Right lobe of liver (tissue), 6 donors: Measurements from ENCODE around the gene HOXB4. TPM values are rescaled to one million over a fixed set of nuclear protein-coding genes. Genes with fewer than 3 reads are reported as not detected.

ENCODE experiments used
- ATAC-seq, 4 donors: fragments of 200-7000 bp; cut with Tn5 transposase; one replicate each; pipeline ENCODE4 v1.9.1; 2020; ENCODE audit warnings: mild to moderate bottlenecking in 4 of 4, moderate library complexity in 4 of 4
- DNase-seq, 3 donors: peaks; one replicate each; pipeline ENCODE4 v3.0.0-alpha.2; 2020
- H3K27ac ChIP-seq, 3 donors: fragments of 200-600 bp; one replicate each; pipeline ENCODE4 v1.8.0; 2022
- H3K27me3 ChIP-seq, 2 donors: fragments of 200-600 bp; one replicate each; pipeline ENCODE4 v1.8.0; 2022
- H3K36me3 ChIP-seq, 4 donors: fragments of 200-600 bp; sonication (generic) in 1 of 4; one replicate each; pipeline versions ENCODE4 v1.5.1 to v1.8.0; 2017 to 2022; ENCODE audit warnings: control low read depth in 1 of 4
- H3K4me1 ChIP-seq, 4 donors: fragments of 200-600 bp; sonication (generic) in 1 of 4; one replicate each; pipeline versions ENCODE4 v1.5.1 to v1.8.0; 2017 to 2022; ENCODE audit warnings: control low read depth in 1 of 4
- H3K4me3 ChIP-seq, 3 donors: fragments of 200-600 bp; one replicate each; pipeline ENCODE4 v1.8.0; 2022
- H3K9me3 ChIP-seq, 4 donors: fragments of 200-600 bp; sonication (generic) in 1 of 4; one replicate each; pipeline versions ENCODE4 v1.5.1 to v1.8.0; 2017 to 2022; ENCODE audit warnings: control low read depth in 1 of 4
- POLR2A ChIP-seq: fragments of 450-650 bp; IDR thresholded peaks from one replicate; pipeline ENCODE4 v1.6.1; 2017; ENCODE audit warnings: antibody characterized with exemption, mild to moderate bottlenecking
- WGBS: methylation state at CpG from one replicate; pipeline ENCODE4 v1.1.6; 2018; ENCODE audit warnings: low coverage, low lambda C conversion rate; ENCODE audit not compliant: insufficient coverage; ENCODE audit errors: missing lambda C conversion rate; 5-methylcytosine and 5-hydroxymethylcytosine counted together
- intact Hi-C, 2 donors: fragments of 100-400 bp; cut with DNase I; formaldehyde crosslinking; loops; one replicate each; pipeline versions ENCODE4 v1.11.2 to v1.14.1; 2022
- total RNA-seq, 6 experiments: library from RNA; depleted of rRNA in 2 of 6; stranded (reverse); fragments of >200 nt in 2 of 6; fragmentation: NEBNext Ultra II Directional in 3 of 6; extraction: Animal tissue kit (Norgen Biotek cat#: 25700) in 3 of 6; gene quantifications; one replicate each; pipeline versions ENCODE4 v1.1.0 to v1.2.4, GENCODE V29; 2016 to 2023
- TF ChIP-seq, protein P1 (sequence below), 4 donors: fragments of 200-600 bp in 3 of 4; fragments of 450-650 bp in 1 of 4; IDR thresholded peaks; one replicate each; pipeline versions ENCODE4 v1.5.1 to v1.8.0; 2016 to 2022; ENCODE audit warnings: antibody characterized with exemption in 4 of 4, mild to moderate bottlenecking in 2 of 4
- donor health status: DM: no; HTN: yes; CAD: no.
- donor health status: DM: no; HTN: no; CAD: no.
- donor health status: DM: no; HTN: no; CAD: no.
- donor health status: DM: no; HTN: yes; CAD: no.
- donor health status: DM: no; HTN: yes; CAD: no.

The HOXB4 gene
- total RNA-seq, 6 experiments from 2014 or later: 0.31 to 1.1 (median 0.68) TPM

DNA sequence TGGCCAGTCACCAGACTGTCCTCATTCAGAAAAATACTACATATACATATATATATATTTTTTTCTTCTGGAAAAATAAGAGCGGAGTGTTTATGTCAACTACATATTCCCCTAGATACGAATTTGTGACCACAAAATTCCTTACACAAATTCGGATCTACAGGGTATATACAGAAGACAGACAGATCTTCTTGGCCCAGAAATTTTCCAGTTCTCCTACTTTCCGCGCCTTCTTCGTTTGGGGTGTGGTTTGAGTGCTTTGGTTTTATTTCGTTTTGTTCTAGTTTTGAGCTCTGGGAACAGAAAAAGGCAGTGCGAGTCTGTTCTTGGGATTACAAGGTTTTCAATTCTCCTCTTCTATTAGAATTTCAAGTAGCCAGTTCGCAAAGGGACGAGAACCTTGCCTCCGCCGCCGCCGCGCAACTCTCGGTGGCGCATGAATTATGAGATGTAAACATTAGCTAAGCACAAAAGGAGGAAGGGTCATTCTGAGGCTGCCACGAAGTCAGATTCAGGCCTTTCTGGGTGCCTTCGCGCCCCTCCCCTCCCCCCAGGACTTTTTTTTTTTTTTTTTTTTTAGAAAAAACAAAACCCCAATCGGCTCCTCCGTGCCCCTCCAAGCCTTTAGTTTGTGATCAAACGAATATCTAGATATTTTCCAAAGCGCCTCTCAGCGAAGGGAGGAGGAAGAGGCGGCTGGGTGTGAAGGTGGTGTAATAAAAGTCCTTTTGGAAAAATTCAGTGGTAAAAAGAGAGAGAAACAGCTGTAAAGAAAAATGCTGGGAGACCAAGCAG, 1.8 kb upstream of the HOXB4 start:
- peak overlapping the region; percentile 77 to 91 (median 78) for H3K27ac ChIP-seq
- 9% methylated on average over 26 of the region's 26 CpGs for WGBS
- ATAC-seq: no peak
- TF ChIP-seq, protein P1, sequence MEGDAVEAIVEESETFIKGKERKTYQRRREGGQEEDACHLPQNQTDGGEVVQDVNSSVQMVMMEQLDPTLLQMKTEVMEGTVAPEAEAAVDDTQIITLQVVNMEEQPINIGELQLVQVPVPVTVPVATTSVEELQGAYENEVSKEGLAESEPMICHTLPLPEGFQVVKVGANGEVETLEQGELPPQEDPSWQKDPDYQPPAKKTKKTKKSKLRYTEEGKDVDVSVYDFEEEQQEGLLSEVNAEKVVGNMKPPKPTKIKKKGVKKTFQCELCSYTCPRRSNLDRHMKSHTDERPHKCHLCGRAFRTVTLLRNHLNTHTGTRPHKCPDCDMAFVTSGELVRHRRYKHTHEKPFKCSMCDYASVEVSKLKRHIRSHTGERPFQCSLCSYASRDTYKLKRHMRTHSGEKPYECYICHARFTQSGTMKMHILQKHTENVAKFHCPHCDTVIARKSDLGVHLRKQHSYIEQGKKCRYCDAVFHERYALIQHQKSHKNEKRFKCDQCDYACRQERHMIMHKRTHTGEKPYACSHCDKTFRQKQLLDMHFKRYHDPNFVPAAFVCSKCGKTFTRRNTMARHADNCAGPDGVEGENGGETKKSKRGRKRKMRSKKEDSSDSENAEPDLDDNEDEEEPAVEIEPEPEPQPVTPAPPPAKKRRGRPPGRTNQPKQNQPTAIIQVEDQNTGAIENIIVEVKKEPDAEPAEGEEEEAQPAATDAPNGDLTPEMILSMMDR (IDR thresholded peaks at IDR 0.05): no peak
- TF ChIP-seq POLR2A: no peak
- H3K9me3 ChIP-seq: no peaks in the 10 kb centered on the region
- no peak for DNase-seq
- H3K36me3 ChIP-seq: no peaks in the 10 kb centered on the region
- H3K4me3 ChIP-seq: peak overlapping the region in 1 of 3 donors; percentile 41
- H3K4me1 ChIP-seq: peaks cover 0 to 7% (median 0%) of the 10 kb centered on the region in 4 donors
- intact Hi-C loops: no loop called here
- H3K27me3 ChIP-seq: peaks cover 0 to 54% of the 10 kb centered on the region in 2 donors

DNA sequence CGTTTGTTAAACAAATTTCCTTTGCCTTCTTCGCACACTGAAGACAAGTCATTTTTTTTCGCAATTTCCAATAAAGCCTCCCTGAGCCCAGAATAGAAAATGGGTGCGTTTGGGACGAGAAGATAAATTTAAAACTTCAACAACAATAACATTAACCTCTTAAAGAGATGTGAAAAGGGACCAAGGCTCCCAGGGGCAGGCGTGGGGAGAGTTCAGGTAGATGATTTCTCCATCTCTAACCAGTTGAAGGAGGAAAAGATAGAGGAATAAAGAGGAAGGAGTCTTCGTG, 1.3 kb upstream of the HOXB4 start:
- Histone ChIP-seq H3K36me3 (no peaks in the 10 kb centered on the region), H3K4me3 (no peak overlapping the region), H3K9me3 (no peaks in the 10 kb centered on the region), H3K4me1 (peaks cover 0 to 7% (median 0%) of the 10 kb centered on the region in 4 donors), H3K27ac (peak overlapping the region; percentile 77 to 91 (median 78)), H3K27me3 (peaks cover 0 to 54% of the 10 kb centered on the region in 2 donors)
- ATAC-seq (no peak), DNase-seq (no peak)
- WGBS: 5% methylated on average over 7 of the region's 7 CpGs
- intact Hi-C loops: no loop called here
- TF ChIP-seq, protein P1 (IDR thresholded peaks at IDR 0.05): no peak
- TF ChIP-seq POLR2A: no peak

DNA sequence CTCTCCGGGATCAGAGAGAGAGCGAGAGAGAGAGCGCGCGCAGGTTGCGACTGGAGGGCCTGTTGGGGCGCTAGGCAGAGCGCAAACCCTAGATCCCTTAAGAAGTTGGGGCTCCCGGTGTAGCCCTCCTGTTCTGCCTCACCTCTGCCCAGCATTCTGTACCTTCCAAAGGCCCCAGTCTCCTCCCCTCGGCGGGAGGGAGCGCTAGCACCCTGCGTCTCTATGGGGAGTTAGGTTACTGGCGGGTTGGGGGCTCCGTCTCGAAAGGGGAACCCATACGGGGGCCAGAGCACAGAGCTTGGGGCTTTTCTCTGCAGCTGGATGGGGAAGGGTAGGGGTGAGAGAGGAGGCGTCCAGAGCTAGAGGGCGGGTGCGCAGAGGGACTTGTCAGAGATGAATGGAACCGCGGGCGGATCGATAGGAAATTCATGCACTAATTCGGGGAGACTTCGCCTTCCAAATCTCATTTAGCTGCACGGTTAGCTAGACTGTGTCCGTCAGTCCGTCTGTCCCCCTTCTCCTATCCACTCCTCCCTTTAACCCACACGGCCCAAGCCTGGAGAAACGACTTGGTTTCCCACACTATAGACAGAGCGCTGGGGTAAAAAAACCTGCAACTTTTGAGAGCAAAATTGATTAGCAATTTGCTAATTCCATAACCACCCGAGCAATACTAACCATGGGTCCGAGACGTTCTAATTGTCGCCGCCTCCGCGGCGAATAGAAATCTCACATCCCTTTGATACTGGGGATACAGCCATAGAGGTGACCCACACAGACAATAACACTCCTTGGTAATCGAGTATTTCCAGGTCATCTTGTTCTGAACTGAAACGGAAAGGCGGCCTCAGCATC, 693 bp upstream of the HOXB4 start:
- Histone ChIP-seq H3K4me3 (peak overlapping the region; percentile 27 to 46 (median 36)), H3K27ac (peak overlapping the region; percentile 63 to 91 (median 78)), H3K36me3 (no peaks in the 10 kb centered on the region), H3K9me3 (no peaks in the 10 kb centered on the region), H3K4me1 (peaks cover 0 to 7% (median 0%) of the 10 kb centered on the region in 4 donors), H3K27me3 (peaks cover 0 to 54% of the 10 kb centered on the region in 2 donors)
- DNase-seq (no peak), ATAC-seq (peak; percentile 4 to 20 (median 11))
- TF ChIP-seq, protein P1 (IDR thresholded peaks at IDR 0.05): no peak
- TF ChIP-seq POLR2A: no peak
- intact Hi-C loops: no loop called here
- 4% methylated on average over 30 of the region's 43 CpGs for WGBS

DNA sequence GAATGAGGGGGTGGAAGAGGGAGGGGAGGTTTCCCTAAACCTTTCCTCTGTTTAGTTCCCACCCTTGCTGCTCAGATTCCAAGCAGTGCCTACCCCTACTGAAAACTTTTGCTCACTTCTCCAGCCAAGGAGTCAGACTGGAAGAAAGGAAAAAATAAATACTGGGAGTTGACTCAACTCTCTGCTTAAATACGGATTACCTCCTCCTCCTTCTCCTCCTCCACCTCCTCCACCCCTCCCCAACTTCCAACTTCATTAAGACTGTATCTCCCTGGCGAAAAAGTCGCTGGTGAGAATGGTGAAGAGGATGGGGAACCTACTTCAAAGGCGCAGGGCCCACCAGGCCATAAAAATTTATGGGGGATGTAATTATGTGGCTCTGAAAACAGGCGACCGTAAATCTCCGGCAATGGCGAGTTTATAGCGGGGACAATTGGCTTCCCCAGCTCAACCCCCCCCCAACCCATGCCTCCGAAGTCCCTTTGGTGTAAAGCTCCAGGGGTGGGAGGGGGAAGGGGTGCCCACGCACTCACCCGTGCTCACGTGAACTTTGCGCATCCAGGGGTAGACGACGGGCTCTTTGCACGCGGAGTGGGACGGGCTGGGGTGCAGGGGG, 712 bp downstream of the HOXB4 start:
- no peak for DNase-seq
- Histone ChIP-seq H3K4me3 (peak overlapping the region; percentile 14 to 46 (median 27)), H3K27ac (peak overlapping the region; percentile 57 to 79 (median 63)), H3K9me3 (no peaks in the 10 kb centered on the region), H3K27me3 (peaks cover 0 to 42% of the 10 kb centered on the region in 2 donors), H3K4me1 (peaks cover 0 to 7% (median 0%) of the 10 kb centered on the region in 4 donors), H3K36me3 (no peaks in the 10 kb centered on the region)
- 2% methylated on average over 17 of the region's 19 CpGs for WGBS
- intact Hi-C loops: no loop called here
- ATAC-seq: no peak
- TF ChIP-seq, protein P1 (IDR thresholded peaks at IDR 0.05): no peak
- no peak for TF ChIP-seq POLR2A
